Panc1 (cell line): ENCODE measurements around the gene SPOUT1. TPM values are rescaled to one million over a fixed set of nuclear protein-coding genes. Genes with fewer than 3 reads are reported as not detected.

Experiments used
- ATAC-seq: fragments of 200-7000 bp; cut with Tn5 transposase; 2 replicates; pipeline ENCODE4 v1.9.1; 2020; ENCODE audit warnings: mild to moderate bottlenecking, moderate library complexity
- BruUV-seq: library from RNA; stranded (reverse); fragments of 400-500 nt; replicated peaks from 2 replicates; lab custom pipeline; 2021; lab: Mats Ljungman, UMichigan
- CTCF ChIA-PET: fragments of 300-600 bp; sonication (Branson Sonifier 250); formaldehyde crosslinking; loops from one replicate; lab custom pipeline; 2022; ENCODE audit warnings: antibody characterized with exemption; lab: Charles Lee
- POLR2A ChIA-PET: fragments of 300-600 bp; sonication (Branson Sonifier 250); formaldehyde crosslinking; loops from one replicate; lab custom pipeline; 2022; ENCODE audit warnings: antibody characterized with exemption; lab: Charles Lee
- DNase-seq: peaks from one replicate; pipeline ENCODE4 v3.0.0-alpha.2; 2010; ENCODE audit warnings: low read depth, low spot score
- H3K27ac ChIP-seq: 2 replicates; pipeline ENCODE4 v1.5.1; 2011; ENCODE audit warnings: mild to moderate bottlenecking, low read length, inconsistent platforms
- H3K27me3 ChIP-seq: fragments of 200-500 bp; sonication (Bioruptor generic); 2 replicates; pipeline ENCODE4 v1.6.0; 2014; ENCODE audit warnings: low read length, inconsistent platforms; ENCODE audit not compliant: control insufficient read depth, insufficient read depth
- H3K36me3 ChIP-seq: fragments of 200-500 bp; sonication (Bioruptor generic); 2 replicates; pipeline ENCODE4 v1.5.1; 2014; ENCODE audit warnings: inconsistent platforms, mild to moderate bottlenecking, low read length, moderate library complexity; ENCODE audit not compliant: control insufficient read depth, insufficient read depth
- H3K4me1 ChIP-seq: 2 replicates; pipeline ENCODE4 v1.5.1; 2011; ENCODE audit warnings: inconsistent platforms, mild to moderate bottlenecking, low read length, moderate library complexity; ENCODE audit not compliant: control insufficient read depth, insufficient read depth
- H3K4me3 ChIP-seq, 2 experiments: 2 replicates each; pipeline ENCODE4 v1.5.1; 2011 to 2012; ENCODE audit warnings: low read depth in 2 of 2, low read length in 2 of 2, mild to moderate bottlenecking in 2 of 2, inconsistent platforms in 1 of 2, moderate library complexity in 1 of 2
- H3K9me3 ChIP-seq: fragments of 200-500 bp; sonication (Bioruptor generic); 2 replicates; pipeline ENCODE4 v1.5.1; 2014; ENCODE audit warnings: low read depth, mild to moderate bottlenecking, inconsistent platforms, low read length, moderate library complexity; ENCODE audit not compliant: control insufficient read depth, insufficient read depth
- POLR2AphosphoS5 ChIP-seq: IDR thresholded peaks from 2 replicates; pipeline ENCODE4 v1.6.1; 2012; ENCODE audit warnings: mild to moderate bottlenecking, low read depth, low read length, moderate library complexity
- SIN3A ChIP-seq: IDR thresholded peaks from 2 replicates; pipeline ENCODE4 v1.6.1; 2012; ENCODE audit warnings: low read depth, mild to moderate bottlenecking, low read length, moderate library complexity, borderline replicate concordance; ENCODE audit not compliant: insufficient read depth
- TCF7L2 ChIP-seq: IDR thresholded peaks from 2 replicates; pipeline ENCODE4 v1.6.1; 2011; ENCODE audit warnings: mild to moderate bottlenecking, low read depth, low read length, inconsistent platforms
- in situ Hi-C: cut with HindIII; loops from 2 replicates; pipeline ENCODE4 v1.10.0; 2016; ENCODE audit warnings: low sequenced_read_pairs, low pct_unique_long_range_greater_than_20kb
- intact Hi-C: fragments of 100-400 bp; cut with micrococcal nuclease; formaldehyde crosslinking; loops from one replicate; pipeline ENCODE4 v1.10.0; 2022; ENCODE audit not compliant: unreplicated experiment
- total RNA-seq: library from RNA; stranded (reverse); gene quantifications from one replicate; pipeline ENCODE4 v1.2.1, GENCODE V29; 2021; ENCODE audit not compliant: unreplicated experiment
- TF ChIP-seq, protein P1 (sequence below), 2 experiments: IDR thresholded peaks; 2 replicates each; pipeline ENCODE4 v1.6.1; 2011 to 2012; ENCODE audit warnings: low read depth in 2 of 2, control low read depth in 1 of 2, low read length in 1 of 2, mild to moderate bottlenecking in 1 of 2, moderate library complexity in 1 of 2; ENCODE audit not compliant: insufficient read depth in 1 of 2
- TF ChIP-seq, protein P2 (sequence below): fragments of 450-650 bp; IDR thresholded peaks from 2 replicates; pipeline ENCODE4 v1.5.1; 2017; ENCODE audit warnings: mild to moderate bottlenecking

Gene SPOUT1
- total RNA-seq, 1 experiment from 2014 or later = 38.4 TPM

DNA sequence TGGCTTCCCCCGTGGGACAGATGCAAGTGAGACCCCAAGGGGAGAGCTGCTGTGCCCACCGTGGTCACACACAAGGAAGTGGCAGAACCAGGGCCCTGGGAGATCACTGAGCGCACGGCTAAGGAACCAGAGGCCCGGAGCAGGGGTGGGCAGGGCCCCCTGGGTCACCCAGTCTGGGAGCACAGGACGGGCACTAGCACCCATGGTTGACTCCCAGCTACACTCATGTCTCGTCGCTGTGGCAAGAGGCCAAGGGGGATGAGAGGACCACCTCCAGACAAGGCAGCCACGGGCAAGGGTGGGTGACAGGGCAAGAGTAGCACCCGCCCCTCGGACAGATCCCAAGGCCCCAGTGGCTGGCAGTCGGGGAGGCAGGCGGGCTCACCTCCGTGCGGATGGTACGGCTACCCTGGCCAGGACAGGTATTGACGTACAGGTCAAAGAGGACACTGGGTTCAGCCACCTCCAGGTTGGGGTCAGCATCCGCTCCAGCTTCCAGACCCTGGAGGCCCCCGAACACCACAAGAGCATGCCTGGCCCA, 6.2 kb downstream of the SPOUT1 start:
- DNase-seq (no peak), ATAC-seq (no peak)
- no peaks in the 10 kb centered on the region for H3K9me3 ChIP-seq
- no TSS peak for BruUV-seq
- H3K27ac ChIP-seq = no peak overlapping the region
- ChIA-PET POLR2A (no interaction called here), CTCF (no interaction called here)
- TF ChIP-seq TCF7L2 = no peak
- TF ChIP-seq, protein P1, sequence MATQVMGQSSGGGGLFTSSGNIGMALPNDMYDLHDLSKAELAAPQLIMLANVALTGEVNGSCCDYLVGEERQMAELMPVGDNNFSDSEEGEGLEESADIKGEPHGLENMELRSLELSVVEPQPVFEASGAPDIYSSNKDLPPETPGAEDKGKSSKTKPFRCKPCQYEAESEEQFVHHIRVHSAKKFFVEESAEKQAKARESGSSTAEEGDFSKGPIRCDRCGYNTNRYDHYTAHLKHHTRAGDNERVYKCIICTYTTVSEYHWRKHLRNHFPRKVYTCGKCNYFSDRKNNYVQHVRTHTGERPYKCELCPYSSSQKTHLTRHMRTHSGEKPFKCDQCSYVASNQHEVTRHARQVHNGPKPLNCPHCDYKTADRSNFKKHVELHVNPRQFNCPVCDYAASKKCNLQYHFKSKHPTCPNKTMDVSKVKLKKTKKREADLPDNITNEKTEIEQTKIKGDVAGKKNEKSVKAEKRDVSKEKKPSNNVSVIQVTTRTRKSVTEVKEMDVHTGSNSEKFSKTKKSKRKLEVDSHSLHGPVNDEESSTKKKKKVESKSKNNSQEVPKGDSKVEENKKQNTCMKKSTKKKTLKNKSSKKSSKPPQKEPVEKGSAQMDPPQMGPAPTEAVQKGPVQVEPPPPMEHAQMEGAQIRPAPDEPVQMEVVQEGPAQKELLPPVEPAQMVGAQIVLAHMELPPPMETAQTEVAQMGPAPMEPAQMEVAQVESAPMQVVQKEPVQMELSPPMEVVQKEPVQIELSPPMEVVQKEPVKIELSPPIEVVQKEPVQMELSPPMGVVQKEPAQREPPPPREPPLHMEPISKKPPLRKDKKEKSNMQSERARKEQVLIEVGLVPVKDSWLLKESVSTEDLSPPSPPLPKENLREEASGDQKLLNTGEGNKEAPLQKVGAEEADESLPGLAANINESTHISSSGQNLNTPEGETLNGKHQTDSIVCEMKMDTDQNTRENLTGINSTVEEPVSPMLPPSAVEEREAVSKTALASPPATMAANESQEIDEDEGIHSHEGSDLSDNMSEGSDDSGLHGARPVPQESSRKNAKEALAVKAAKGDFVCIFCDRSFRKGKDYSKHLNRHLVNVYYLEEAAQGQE (IDR thresholded peaks at IDR 0.05; ENCODE audit: insufficient read depth in 1 of 2, low read depth in 2 of 2, low read length in 1 of 2) = no peak
- TF ChIP-seq POLR2AphosphoS5 = no peak
- no peak for TF ChIP-seq SIN3A
- in situ Hi-C loops = no loop called here
- intact Hi-C loops = no loop called here
- H3K36me3 ChIP-seq = no peaks in the 10 kb centered on the region; the same call in 1 of the 2 replicates
- 0 out of 2 replicates have a peak, but pooled peaks cover 3% of the 10 kb centered on the region for H3K4me1 ChIP-seq
- no peaks in the 10 kb centered on the region for H3K27me3 ChIP-seq
- H3K4me3 ChIP-seq = no peak overlapping the region

DNA sequence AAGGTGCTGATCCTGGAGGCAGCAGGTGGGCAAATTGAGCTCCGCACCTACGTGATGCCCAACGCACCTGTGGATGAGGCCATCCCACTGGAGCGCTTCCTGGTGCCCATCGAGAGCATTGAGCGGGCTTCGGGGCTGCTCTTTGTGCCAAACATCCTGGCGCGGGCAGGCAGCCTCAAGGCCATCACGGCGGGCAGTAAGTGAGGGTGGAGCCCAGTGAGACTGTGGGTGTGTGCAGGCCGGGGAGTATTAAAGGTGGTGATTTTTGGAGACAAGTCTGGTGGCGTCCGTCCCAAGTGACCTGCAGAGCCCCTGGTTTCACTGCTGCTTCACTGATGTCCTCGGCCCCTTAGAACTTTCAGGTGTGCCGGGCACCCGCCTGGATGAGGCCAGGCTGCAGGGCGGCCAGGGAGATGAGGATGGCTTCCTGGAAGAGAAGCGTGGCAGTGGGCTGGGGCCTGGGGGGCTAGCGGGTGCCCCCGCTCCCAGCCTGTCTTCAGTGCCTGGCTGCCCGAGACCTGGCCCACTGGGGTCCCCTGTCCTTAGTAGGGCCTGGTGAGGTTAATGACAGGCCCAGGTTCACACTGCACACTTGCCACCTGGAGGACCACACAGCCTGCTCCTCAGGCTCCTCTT, 7.1 kb downstream of the SPOUT1 start:
- no TSS peak for BruUV-seq
- ATAC-seq = no peak
- Histone ChIP-seq H3K27me3 (no peaks in the 10 kb centered on the region), H3K9me3 (no peaks in the 10 kb centered on the region), H3K4me3 (no peak overlapping the region), H3K36me3 (no peaks in the 10 kb centered on the region; the same call in 1 of the 2 replicates), H3K27ac (no peak overlapping the region), H3K4me1 (peaks cover 3% of the 10 kb centered on the region; the same call in 1 of the 2 replicates)
- ChIA-PET POLR2A (no interaction called here), CTCF (no interaction called here)
- TF ChIP-seq POLR2AphosphoS5 (no peak), TCF7L2 (no peak), SIN3A (no peak)
- TF ChIP-seq, protein P1 (IDR thresholded peaks at IDR 0.05; ENCODE audit: insufficient read depth in 1 of 2, low read depth in 2 of 2, low read length in 1 of 2) = no peak
- TF ChIP-seq, protein P2, sequence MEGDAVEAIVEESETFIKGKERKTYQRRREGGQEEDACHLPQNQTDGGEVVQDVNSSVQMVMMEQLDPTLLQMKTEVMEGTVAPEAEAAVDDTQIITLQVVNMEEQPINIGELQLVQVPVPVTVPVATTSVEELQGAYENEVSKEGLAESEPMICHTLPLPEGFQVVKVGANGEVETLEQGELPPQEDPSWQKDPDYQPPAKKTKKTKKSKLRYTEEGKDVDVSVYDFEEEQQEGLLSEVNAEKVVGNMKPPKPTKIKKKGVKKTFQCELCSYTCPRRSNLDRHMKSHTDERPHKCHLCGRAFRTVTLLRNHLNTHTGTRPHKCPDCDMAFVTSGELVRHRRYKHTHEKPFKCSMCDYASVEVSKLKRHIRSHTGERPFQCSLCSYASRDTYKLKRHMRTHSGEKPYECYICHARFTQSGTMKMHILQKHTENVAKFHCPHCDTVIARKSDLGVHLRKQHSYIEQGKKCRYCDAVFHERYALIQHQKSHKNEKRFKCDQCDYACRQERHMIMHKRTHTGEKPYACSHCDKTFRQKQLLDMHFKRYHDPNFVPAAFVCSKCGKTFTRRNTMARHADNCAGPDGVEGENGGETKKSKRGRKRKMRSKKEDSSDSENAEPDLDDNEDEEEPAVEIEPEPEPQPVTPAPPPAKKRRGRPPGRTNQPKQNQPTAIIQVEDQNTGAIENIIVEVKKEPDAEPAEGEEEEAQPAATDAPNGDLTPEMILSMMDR = no peak
- DNase-seq = no peak
- in situ Hi-C loops = no loop called here
- intact Hi-C loops = no loop called here
